GM23338 (cell line): ENCODE results near the gene CRACDL.

ENCODE experiments used
- CREB1 ChIP-seq: fragments of 250-450 bp; sonication (Bioruptor Pico); IDR thresholded peaks from 2 replicates; pipeline ENCODE4 v1.5.0; 2020; ENCODE audit warnings: low read depth, mild to moderate bottlenecking, moderate library complexity
- EZH2 ChIP-seq: fragments of 200-600 bp; sonication (generic); IDR thresholded peaks from one replicate; pipeline ENCODE4 v1.8.0; 2017; ENCODE audit warnings: antibody characterized with exemption, mild to moderate bottlenecking, low read depth; ENCODE audit not compliant: unreplicated experiment
- EZH2phosphoT487 ChIP-seq: fragments of 200-600 bp; sonication (generic); IDR thresholded peaks from one replicate; pipeline ENCODE4 v1.8.1; 2018; ENCODE audit warnings: antibody characterized with exemption; ENCODE audit not compliant: unreplicated experiment
- JUNB ChIP-seq: IDR thresholded peaks from one replicate; pipeline ENCODE4 v1.6.1; 2016; ENCODE audit warnings: antibody characterized with exemption; ENCODE audit not compliant: unreplicated experiment
- NANOG ChIP-seq: IDR thresholded peaks from 2 replicates; pipeline ENCODE4 v1.6.1; 2016; ENCODE audit warnings: antibody characterized with exemption, borderline replicate concordance
- POLR2AphosphoS5 ChIP-seq: IDR thresholded peaks from 2 replicates; pipeline ENCODE4 v1.6.1; 2016; ENCODE audit warnings: antibody characterized with exemption, low read depth
- STAT1 ChIP-seq: IDR thresholded peaks from one replicate; pipeline ENCODE4 v1.6.1; 2016; ENCODE audit warnings: antibody characterized with exemption; ENCODE audit not compliant: unreplicated experiment
- ZNF114 ChIP-seq: fragments of 250-450 bp; sonication (Bioruptor Pico); IDR thresholded peaks from 2 replicates; pipeline ENCODE4 v1.5.0; 2020; ENCODE audit warnings: mild to moderate bottlenecking, moderate library complexity
- ZNF331 ChIP-seq: fragments of 250-450 bp; sonication (Bioruptor Pico); IDR thresholded peaks from 2 replicates; pipeline ENCODE4 v1.5.0; 2020; ENCODE audit warnings: low read depth, mild to moderate bottlenecking, moderate library complexity
- TF ChIP-seq, protein P1 (sequence below), 2 experiments: fragments of 200-600 bp in 1 of 2; sonication (generic) in 1 of 2; conservative IDR thresholded peaks; 2 replicates each; pipeline versions ENCODE4 v1.5.1 to v1.6.1; 2016 to 2017; ENCODE audit warnings: antibody characterized with exemption in 2 of 2, low read depth in 2 of 2, mild to moderate bottlenecking in 2 of 2, moderate library complexity in 1 of 2
- TF ChIP-seq, protein P2 (sequence below): IDR thresholded peaks from one replicate; pipeline ENCODE4 v1.6.1; 2018; ENCODE audit warnings: antibody characterized with exemption; ENCODE audit not compliant: unreplicated experiment
- TF ChIP-seq, protein P3 (sequence below): fragments of 250-450 bp; sonication (Bioruptor Pico); IDR thresholded peaks from 2 replicates; pipeline ENCODE4 v1.5.0; 2020; ENCODE audit warnings: mild to moderate bottlenecking, moderate library complexity
- TF ChIP-seq, protein P4 (sequence below): IDR thresholded peaks from 2 replicates; pipeline ENCODE4 v1.6.1; 2016; ENCODE audit warnings: antibody characterized with exemption

DNA sequence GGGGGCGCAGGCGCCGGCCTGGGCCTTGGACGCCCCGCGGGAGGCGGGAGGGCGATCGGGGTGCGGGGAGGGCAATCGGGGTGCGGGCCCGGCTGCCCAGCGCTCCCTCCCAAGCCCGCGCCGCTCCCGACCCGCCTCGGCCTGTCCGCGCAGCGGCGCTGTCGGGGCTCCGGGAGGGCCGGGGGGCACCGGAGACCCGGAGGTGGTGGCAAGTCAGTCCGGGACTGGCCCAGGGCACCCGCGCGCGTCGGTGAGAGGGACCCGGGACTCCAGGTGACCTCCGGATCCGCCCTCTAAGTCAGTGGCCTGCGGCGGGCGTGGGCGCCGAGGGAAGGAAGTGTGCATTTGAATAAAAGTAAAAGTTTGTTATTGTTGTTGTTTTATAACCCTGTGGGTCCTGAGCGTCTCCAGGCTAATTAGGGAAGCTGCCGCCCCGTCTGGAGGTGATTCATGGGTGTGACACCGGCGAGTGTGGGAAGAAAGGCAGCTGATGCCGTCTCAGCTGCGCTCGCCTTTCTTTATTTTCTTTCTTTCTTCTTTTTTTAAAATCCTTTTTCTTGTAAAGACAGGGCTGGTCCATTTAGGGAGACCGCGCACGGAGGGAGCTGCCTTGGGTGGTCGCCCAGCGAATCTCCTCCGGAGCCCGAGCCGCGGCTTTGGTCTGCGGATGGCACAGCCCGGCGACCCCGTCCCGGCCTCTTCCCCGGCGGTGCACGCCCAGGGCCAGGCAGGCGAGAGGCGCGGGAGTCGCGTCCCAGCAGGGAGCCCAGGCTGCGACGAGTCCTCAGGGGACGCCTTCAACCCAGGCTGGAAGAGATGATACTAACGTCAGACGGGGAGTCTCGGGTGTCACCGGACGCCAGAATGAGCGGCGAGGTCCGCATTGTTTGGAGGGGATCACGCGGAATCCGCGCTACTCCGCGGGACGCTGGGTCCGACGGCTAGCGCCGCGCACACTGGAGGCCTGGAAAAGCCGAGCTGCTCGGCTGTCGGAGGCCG is 627 bp upstream of the CRACDL start:
- TF ChIP-seq, protein P1, sequence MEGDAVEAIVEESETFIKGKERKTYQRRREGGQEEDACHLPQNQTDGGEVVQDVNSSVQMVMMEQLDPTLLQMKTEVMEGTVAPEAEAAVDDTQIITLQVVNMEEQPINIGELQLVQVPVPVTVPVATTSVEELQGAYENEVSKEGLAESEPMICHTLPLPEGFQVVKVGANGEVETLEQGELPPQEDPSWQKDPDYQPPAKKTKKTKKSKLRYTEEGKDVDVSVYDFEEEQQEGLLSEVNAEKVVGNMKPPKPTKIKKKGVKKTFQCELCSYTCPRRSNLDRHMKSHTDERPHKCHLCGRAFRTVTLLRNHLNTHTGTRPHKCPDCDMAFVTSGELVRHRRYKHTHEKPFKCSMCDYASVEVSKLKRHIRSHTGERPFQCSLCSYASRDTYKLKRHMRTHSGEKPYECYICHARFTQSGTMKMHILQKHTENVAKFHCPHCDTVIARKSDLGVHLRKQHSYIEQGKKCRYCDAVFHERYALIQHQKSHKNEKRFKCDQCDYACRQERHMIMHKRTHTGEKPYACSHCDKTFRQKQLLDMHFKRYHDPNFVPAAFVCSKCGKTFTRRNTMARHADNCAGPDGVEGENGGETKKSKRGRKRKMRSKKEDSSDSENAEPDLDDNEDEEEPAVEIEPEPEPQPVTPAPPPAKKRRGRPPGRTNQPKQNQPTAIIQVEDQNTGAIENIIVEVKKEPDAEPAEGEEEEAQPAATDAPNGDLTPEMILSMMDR (conservative IDR thresholded peaks at IDR 0.05; ENCODE audit: low read depth in 2 of 2): peak; percentile 26 to 51; a peak in 3 of 4 replicates
- TF ChIP-seq EZH2: peak; percentile 57
- no peak for TF ChIP-seq EZH2phosphoT487
- no peak for TF ChIP-seq ZNF114 (CRISPR knock-in tag)
- TF ChIP-seq, protein P2, sequence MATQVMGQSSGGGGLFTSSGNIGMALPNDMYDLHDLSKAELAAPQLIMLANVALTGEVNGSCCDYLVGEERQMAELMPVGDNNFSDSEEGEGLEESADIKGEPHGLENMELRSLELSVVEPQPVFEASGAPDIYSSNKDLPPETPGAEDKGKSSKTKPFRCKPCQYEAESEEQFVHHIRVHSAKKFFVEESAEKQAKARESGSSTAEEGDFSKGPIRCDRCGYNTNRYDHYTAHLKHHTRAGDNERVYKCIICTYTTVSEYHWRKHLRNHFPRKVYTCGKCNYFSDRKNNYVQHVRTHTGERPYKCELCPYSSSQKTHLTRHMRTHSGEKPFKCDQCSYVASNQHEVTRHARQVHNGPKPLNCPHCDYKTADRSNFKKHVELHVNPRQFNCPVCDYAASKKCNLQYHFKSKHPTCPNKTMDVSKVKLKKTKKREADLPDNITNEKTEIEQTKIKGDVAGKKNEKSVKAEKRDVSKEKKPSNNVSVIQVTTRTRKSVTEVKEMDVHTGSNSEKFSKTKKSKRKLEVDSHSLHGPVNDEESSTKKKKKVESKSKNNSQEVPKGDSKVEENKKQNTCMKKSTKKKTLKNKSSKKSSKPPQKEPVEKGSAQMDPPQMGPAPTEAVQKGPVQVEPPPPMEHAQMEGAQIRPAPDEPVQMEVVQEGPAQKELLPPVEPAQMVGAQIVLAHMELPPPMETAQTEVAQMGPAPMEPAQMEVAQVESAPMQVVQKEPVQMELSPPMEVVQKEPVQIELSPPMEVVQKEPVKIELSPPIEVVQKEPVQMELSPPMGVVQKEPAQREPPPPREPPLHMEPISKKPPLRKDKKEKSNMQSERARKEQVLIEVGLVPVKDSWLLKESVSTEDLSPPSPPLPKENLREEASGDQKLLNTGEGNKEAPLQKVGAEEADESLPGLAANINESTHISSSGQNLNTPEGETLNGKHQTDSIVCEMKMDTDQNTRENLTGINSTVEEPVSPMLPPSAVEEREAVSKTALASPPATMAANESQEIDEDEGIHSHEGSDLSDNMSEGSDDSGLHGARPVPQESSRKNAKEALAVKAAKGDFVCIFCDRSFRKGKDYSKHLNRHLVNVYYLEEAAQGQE: no peak
- no peak for TF ChIP-seq POLR2AphosphoS5
- no peak for TF ChIP-seq ZNF331 (CRISPR knock-in tag)
- no peak for TF ChIP-seq CREB1 (CRISPR knock-in tag)
- no peak for TF ChIP-seq JUNB
- no peak for TF ChIP-seq STAT1
- TF ChIP-seq, protein P3, sequence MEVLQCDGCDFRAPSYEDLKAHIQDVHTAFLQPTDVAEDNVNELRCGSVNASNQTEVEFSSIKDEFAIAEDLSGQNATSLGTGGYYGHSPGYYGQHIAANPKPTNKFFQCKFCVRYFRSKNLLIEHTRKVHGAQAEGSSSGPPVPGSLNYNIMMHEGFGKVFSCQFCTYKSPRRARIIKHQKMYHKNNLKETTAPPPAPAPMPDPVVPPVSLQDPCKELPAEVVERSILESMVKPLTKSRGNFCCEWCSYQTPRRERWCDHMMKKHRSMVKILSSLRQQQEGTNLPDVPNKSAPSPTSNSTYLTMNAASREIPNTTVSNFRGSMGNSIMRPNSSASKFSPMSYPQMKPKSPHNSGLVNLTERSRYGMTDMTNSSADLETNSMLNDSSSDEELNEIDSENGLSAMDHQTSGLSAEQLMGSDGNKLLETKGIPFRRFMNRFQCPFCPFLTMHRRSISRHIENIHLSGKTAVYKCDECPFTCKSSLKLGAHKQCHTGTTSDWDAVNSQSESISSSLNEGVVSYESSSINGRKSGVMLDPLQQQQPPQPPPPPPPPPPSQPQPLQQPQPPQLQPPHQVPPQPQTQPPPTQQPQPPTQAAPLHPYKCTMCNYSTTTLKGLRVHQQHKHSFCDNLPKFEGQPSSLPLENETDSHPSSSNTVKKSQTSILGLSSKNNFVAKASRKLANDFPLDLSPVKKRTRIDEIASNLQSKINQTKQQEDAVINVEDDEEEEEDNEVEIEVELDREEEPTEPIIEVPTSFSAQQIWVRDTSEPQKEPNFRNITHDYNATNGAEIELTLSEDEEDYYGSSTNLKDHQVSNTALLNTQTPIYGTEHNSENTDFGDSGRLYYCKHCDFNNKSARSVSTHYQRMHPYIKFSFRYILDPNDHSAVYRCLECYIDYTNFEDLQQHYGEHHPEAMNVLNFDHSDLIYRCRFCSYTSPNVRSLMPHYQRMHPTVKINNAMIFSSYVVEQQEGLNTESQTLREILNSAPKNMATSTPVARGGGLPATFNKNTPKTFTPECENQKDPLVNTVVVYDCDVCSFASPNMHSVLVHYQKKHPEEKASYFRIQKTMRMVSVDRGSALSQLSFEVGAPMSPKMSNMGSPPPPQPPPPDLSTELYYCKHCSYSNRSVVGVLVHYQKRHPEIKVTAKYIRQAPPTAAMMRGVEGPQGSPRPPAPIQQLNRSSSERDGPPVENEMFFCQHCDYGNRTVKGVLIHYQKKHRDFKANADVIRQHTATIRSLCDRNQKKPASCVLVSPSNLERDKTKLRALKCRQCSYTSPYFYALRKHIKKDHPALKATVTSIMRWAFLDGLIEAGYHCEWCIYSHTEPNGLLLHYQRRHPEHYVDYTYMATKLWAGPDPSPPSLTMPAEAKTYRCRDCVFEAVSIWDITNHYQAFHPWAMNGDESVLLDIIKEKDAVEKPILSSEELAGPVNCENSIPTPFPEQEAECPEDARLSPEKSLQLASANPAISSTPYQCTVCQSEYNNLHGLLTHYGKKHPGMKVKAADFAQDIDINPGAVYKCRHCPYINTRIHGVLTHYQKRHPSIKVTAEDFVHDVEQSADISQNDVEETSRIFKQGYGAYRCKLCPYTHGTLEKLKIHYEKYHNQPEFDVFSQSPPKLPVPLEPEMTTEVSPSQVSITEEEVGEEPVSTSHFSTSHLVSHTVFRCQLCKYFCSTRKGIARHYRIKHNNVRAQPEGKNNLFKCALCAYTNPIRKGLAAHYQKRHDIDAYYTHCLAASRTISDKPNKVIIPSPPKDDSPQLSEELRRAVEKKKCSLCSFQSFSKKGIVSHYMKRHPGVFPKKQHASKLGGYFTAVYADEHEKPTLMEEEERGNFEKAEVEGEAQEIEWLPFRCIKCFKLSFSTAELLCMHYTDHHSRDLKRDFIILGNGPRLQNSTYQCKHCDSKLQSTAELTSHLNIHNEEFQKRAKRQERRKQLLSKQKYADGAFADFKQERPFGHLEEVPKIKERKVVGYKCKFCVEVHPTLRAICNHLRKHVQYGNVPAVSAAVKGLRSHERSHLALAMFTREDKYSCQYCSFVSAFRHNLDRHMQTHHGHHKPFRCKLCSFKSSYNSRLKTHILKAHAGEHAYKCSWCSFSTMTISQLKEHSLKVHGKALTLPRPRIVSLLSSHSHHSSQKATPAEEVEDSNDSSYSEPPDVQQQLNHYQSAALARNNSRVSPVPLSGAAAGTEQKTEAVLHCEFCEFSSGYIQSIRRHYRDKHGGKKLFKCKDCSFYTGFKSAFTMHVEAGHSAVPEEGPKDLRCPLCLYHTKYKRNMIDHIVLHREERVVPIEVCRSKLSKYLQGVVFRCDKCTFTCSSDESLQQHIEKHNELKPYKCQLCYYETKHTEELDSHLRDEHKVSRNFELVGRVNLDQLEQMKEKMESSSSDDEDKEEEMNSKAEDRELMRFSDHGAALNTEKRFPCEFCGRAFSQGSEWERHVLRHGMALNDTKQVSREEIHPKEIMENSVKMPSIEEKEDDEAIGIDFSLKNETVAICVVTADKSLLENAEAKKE (CRISPR knock-in tag): no peak
- no peak for TF ChIP-seq NANOG
- TF ChIP-seq, protein P4, sequence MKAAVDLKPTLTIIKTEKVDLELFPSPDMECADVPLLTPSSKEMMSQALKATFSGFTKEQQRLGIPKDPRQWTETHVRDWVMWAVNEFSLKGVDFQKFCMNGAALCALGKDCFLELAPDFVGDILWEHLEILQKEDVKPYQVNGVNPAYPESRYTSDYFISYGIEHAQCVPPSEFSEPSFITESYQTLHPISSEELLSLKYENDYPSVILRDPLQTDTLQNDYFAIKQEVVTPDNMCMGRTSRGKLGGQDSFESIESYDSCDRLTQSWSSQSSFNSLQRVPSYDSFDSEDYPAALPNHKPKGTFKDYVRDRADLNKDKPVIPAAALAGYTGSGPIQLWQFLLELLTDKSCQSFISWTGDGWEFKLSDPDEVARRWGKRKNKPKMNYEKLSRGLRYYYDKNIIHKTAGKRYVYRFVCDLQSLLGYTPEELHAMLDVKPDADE: no peak
